Endothelial cell of umbilical vein (primary cell): Measurements from ENCODE around the gene AKAP13. TPM values are rescaled to one million over a fixed set of nuclear protein-coding genes. Genes with fewer than 3 reads are reported as not detected.

ENCODE experiments used
- BruUV-seq: library from RNA; stranded (reverse); fragments of 400-500 nt; replicated peaks from 2 replicates; lab custom pipeline; 2021; lab: Mats Ljungman, UMichigan
- CTCF ChIA-PET: fragments of 300-600, 350-600 bp; sonication (Branson Sonifier 250); formaldehyde crosslinking; loops from one replicate; lab custom pipeline; 2021; ENCODE audit warnings: antibody characterized with exemption, inconsistent platforms; lab: Charles Lee
- POLR2A ChIA-PET: fragments of 300-600, 350-600 bp; sonication (Branson Sonifier 250); formaldehyde crosslinking; loops from one replicate; lab custom pipeline; 2021; ENCODE audit warnings: antibody characterized with exemption, inconsistent platforms; lab: Charles Lee
- DNase-seq: peaks from one replicate; pipeline ENCODE4 v3.0.0-alpha.2; 2011; ENCODE audit warnings: low read depth, low spot score
- FAIRE-seq: peaks from 2 replicates; lab custom pipeline; 2011; peaks lifted over from hg19 to GRCh38; lab: Jason Lieb, UNC
- H2AFZ ChIP-seq: 2 replicates; pipeline ENCODE4 v1.6.0; 2012; ENCODE audit warnings: low read depth, low read length, control low read depth, inconsistent platforms
- H3K27ac ChIP-seq: 2 replicates; pipeline ENCODE4 v1.5.1; 2011; ENCODE audit warnings: low read depth, mild to moderate bottlenecking, control low read depth, low read length, moderate library complexity; ENCODE audit not compliant: insufficient read depth
- H3K27me3 ChIP-seq, 2 experiments: 2 replicates each; pipeline versions ENCODE4 v1.6.0 to v1.6.1; 2011; ENCODE audit warnings: low read length in 2 of 2, mixed read lengths in 1 of 2; ENCODE audit not compliant: control insufficient read depth in 2 of 2, insufficient read depth in 2 of 2
- H3K36me3 ChIP-seq, 2 experiments: 2 replicates in 1 of 2; 3 replicates in 1 of 2; pipeline ENCODE4 v1.5.1; 2011; ENCODE audit warnings: low read length in 2 of 2, mild to moderate bottlenecking in 1 of 2, moderate library complexity in 1 of 2; ENCODE audit not compliant: control insufficient read depth in 2 of 2, insufficient read depth in 2 of 2; ENCODE audit errors: extremely low read depth in 1 of 2
- H3K4me1 ChIP-seq: 3 replicates; pipeline ENCODE4 v1.5.1; 2011; ENCODE audit warnings: mild to moderate bottlenecking, low read length; ENCODE audit not compliant: control insufficient read depth, insufficient read depth; ENCODE audit errors: extremely low read depth
- H3K4me2 ChIP-seq: 2 replicates; pipeline ENCODE4 v1.6.1; 2011; ENCODE audit warnings: low read length, control low read depth, mixed read lengths; ENCODE audit not compliant: insufficient read depth
- H3K4me3 ChIP-seq, 3 experiments: fragments of 200-600 bp in 1 of 3; sonication (generic), shearing (Covaris generic) in 1 of 3; replicated peaks in 1 of 3; 2 replicates each; pipeline ENCODE4 v1.5.1; 2011 to 2016; ENCODE audit warnings: control low read depth in 3 of 3, low read length in 3 of 3, mild to moderate bottlenecking in 2 of 3, inconsistent platforms in 1 of 3, low read depth in 1 of 3, moderate library complexity in 1 of 3; ENCODE audit not compliant: insufficient read depth in 1 of 3
- H3K79me2 ChIP-seq: 2 replicates; pipeline ENCODE4 v1.6.0; 2012; ENCODE audit warnings: low read length, inconsistent platforms; ENCODE audit not compliant: control insufficient read depth, insufficient read depth
- H3K9ac ChIP-seq: replicated peaks from 2 replicates; pipeline ENCODE3; 2011; ENCODE audit warnings: low read length, control low read depth; ENCODE audit not compliant: insufficient read depth; ENCODE audit errors: extremely low read depth
- H3K9me1 ChIP-seq: replicated peaks from 3 replicates; pipeline ENCODE4 v1.6.0; 2011; ENCODE audit warnings: mild to moderate bottlenecking, low read length; ENCODE audit not compliant: control insufficient read depth, insufficient read depth; ENCODE audit errors: extremely low read depth
- H3K9me3 ChIP-seq: replicated peaks from 2 replicates; pipeline ENCODE4 v1.5.1; 2012; ENCODE audit warnings: low read length, inconsistent platforms; ENCODE audit not compliant: control insufficient read depth, insufficient read depth
- H4K20me1 ChIP-seq: replicated peaks from 2 replicates; pipeline ENCODE3; 2011; ENCODE audit warnings: mild to moderate bottlenecking, low read length; ENCODE audit not compliant: control insufficient read depth, insufficient read depth; ENCODE audit errors: extremely low read depth
- EZH2 ChIP-seq: IDR thresholded peaks from 2 replicates; pipeline ENCODE4 v1.6.1; 2012; ENCODE audit warnings: borderline replicate concordance, low read depth, mild to moderate bottlenecking, moderate library complexity, low read length, inconsistent platforms; ENCODE audit not compliant: severe bottlenecking
- FOS ChIP-seq: IDR thresholded peaks from 2 replicates; pipeline ENCODE4 v1.6.1; 2011; ENCODE audit warnings: mild to moderate bottlenecking, low read length, moderate library complexity, borderline replicate concordance; ENCODE audit not compliant: insufficient read depth
- GATA2 ChIP-seq: IDR thresholded peaks from 2 replicates; pipeline ENCODE4 v1.7.0; 2011; ENCODE audit warnings: low read depth, mild to moderate bottlenecking, moderate library complexity, mixed read lengths, low read length; ENCODE audit not compliant: insufficient read length, insufficient read depth
- JUN ChIP-seq: IDR thresholded peaks from 2 replicates; pipeline ENCODE4 v1.6.1; 2011; ENCODE audit warnings: borderline replicate concordance, low read depth; ENCODE audit not compliant: insufficient read length, insufficient read depth
- MYC ChIP-seq: IDR thresholded peaks from one replicate; pipeline ENCODE4 v1.6.1; 2011; ENCODE audit warnings: mild to moderate bottlenecking, low read depth, low read length
- POLR2A ChIP-seq: IDR thresholded peaks from 2 replicates; pipeline ENCODE4 v1.6.1; 2012; ENCODE audit warnings: low read depth, mild to moderate bottlenecking, control low read depth, low read length
- POLR2AphosphoS5 ChIP-seq: IDR thresholded peaks from 2 replicates; pipeline ENCODE4 v1.6.1; 2012; ENCODE audit warnings: low read depth, mild to moderate bottlenecking, control low read depth, low read length, moderate library complexity; ENCODE audit not compliant: insufficient read depth
- dilution Hi-C: fragments of 300-500 bp; cut with MboI; formaldehyde crosslinking; loops from one replicate; pipeline ENCODE4 v1.15.0; 2019; ENCODE audit warnings: low sequenced_read_pairs; ENCODE audit not compliant: extremely low pct_ligation_motif_present
- intact Hi-C: fragments of 100-400 bp; cut with micrococcal nuclease; formaldehyde crosslinking; loops from one replicate; pipeline ENCODE4 v1.10.0; 2022
- polyA plus RNA-seq, 4 experiments: library from polyadenylated mRNA; depleted of rRNA in 3 of 4; stranded (reverse) in 3 of 4; unstranded in 1 of 4; fragments of >200 nt; gene quantifications; 2 replicates each; pipeline versions ENCODE4 v1.2.1 to v1.2.3, GENCODE V29; 2011 to 2012; ENCODE audit warnings: missing spikeins in 1 of 4
- total RNA-seq: library from RNA; stranded (reverse); gene quantifications from 2 replicates; pipeline ENCODE4 v1.2.3, GENCODE V29; 2021
- TF ChIP-seq, protein P1 (sequence below), 2 donors: IDR thresholded peaks; 1 replicate in 1 of 2; 2 replicates in 1 of 2; pipeline ENCODE4 v1.5.1; 2011; ENCODE audit warnings: low read length in 2 of 2, mild to moderate bottlenecking in 2 of 2, moderate library complexity in 2 of 2, control low read depth in 1 of 2, inconsistent platforms in 1 of 2, low read depth in 1 of 2; ENCODE audit not compliant: insufficient read depth in 1 of 2; ENCODE audit errors: extremely low read depth in 1 of 2
- TF ChIP-seq, protein P2 (sequence below): IDR thresholded peaks from 2 replicates; pipeline ENCODE4 v1.6.1; 2011; ENCODE audit not compliant: insufficient read depth, insufficient read length

The AKAP13 gene
- total and polyA plus RNA-seq, 2 donors (not counting 3 experiments of a cell fraction or from before 2014, with no cell fraction given) = 22.8 to 87.8 TPM

DNA sequence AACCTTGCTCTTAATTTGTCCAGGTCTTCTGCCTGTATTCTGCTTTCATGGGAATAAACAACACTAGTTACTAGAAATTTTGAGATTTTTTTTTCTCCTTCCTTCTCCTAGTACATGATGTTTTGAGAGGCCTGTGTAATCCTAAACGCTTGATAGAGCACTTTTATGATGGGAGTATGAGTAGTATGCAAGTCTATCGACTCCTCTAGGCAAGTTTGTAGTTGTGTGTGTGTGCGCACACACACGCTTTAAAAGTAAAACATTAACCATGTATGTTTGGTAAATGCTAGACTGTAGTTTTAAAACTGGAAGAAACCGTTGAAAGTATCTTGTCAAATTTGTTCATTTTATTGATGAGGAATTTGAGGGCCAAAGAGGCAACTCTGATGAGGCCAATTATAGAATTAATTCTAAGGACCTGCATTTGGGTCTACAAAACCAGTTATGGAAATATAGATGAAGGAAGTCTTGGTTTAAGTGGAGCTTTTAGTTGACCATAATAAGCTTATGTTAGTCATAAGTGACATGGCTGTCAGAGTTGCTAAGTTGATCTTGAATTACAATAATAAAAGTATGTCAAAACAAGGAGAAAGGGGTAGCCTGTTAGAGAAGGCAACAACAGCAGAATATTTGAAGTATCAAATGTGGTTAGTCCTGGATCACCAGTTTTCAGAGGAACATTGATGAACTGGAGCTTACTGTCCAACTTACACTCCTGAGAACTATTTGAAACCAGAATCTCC is 47.1 kb downstream of the AKAP13 start:
- no peak for TF ChIP-seq JUN
- no peak for TF ChIP-seq GATA2
- no peak for TF ChIP-seq POLR2A
- Histone ChIP-seq H3K79me2 (peaks cover 68% of the 10 kb centered on the region), H3K9me1 (no peaks in the 10 kb centered on the region), H3K27me3 (no peaks in the 10 kb centered on the region), H3K9me3 (no peaks in the 10 kb centered on the region), H3K9ac (no peak overlapping the region), H3K27ac (no peak overlapping the region), H3K36me3 (no peaks in the 10 kb centered on the region), H3K4me1 (no peaks in the 10 kb centered on the region), H4K20me1 (peaks cover 14% of the 10 kb centered on the region), H3K4me3 (no peak overlapping the region), H2AFZ (no peak overlapping the region), H3K4me2 (no peak overlapping the region)
- intact Hi-C loops (no loop called here), dilution Hi-C loops (no loop called here)
- BruUV-seq = no TSS peak
- FAIRE-seq (no peak), DNase-seq (no peak)
- ChIA-PET POLR2A (no interaction called here), CTCF (no interaction called here)

DNA sequence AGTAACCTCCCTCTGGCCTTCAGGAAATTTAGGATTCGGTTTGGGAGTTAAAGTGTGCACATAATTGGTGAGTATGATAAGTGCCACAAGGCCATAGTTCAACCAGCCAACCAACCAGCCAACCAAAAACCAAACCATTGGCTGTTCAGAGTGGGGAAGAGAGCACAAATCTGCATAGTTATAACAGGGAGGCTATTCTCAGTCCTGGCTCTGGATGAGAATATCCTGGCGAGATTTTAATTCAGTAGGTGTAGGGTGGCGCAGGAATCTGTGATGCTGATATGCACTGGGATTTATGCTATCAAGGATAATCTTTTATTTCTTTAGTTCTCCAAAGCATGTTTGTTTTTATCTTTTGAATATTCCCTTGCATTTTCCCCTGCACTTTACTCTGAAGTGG is 49.1 kb downstream of the AKAP13 start:
- BruUV-seq = no TSS peak
- H3K79me2 ChIP-seq = peaks cover 49% of the 10 kb centered on the region

More for the DNA sequence above, 49.1 kb downstream of the AKAP13 start:
- no peaks in the 10 kb centered on the region for H3K9me3 ChIP-seq
- POLR2A ChIA-PET = no interaction called here
- no peaks in the 10 kb centered on the region for H3K4me1 ChIP-seq
- H3K27ac ChIP-seq = no peak overlapping the region
- H3K9ac ChIP-seq = no peak overlapping the region
- H3K27me3 ChIP-seq = no peaks in the 10 kb centered on the region
- H3K4me3 ChIP-seq = no peak overlapping the region
- DNase-seq (no peak), FAIRE-seq (no peak)
- dilution Hi-C loops (no loop called here), intact Hi-C loops (no loop called here)
- no peak overlapping the region for H2AFZ ChIP-seq
- no peaks in the 10 kb centered on the region for H3K9me1 ChIP-seq
- H4K20me1 ChIP-seq = peaks cover 6% of the 10 kb centered on the region
- no peak overlapping the region for H3K4me2 ChIP-seq
- no peaks in the 10 kb centered on the region for H3K36me3 ChIP-seq
- CTCF ChIA-PET = no interaction called here
- TF ChIP-seq MYC (no peak), POLR2A (no peak), EZH2 (no peak), FOS (no peak), JUN (no peak), POLR2AphosphoS5 (no peak), GATA2 (no peak)
- TF ChIP-seq, protein P1, sequence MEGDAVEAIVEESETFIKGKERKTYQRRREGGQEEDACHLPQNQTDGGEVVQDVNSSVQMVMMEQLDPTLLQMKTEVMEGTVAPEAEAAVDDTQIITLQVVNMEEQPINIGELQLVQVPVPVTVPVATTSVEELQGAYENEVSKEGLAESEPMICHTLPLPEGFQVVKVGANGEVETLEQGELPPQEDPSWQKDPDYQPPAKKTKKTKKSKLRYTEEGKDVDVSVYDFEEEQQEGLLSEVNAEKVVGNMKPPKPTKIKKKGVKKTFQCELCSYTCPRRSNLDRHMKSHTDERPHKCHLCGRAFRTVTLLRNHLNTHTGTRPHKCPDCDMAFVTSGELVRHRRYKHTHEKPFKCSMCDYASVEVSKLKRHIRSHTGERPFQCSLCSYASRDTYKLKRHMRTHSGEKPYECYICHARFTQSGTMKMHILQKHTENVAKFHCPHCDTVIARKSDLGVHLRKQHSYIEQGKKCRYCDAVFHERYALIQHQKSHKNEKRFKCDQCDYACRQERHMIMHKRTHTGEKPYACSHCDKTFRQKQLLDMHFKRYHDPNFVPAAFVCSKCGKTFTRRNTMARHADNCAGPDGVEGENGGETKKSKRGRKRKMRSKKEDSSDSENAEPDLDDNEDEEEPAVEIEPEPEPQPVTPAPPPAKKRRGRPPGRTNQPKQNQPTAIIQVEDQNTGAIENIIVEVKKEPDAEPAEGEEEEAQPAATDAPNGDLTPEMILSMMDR (IDR thresholded peaks at IDR 0.05; ENCODE audit: extremely low read depth in 1 of 2, insufficient read depth in 1 of 2, low read depth in 1 of 2, low read length in 2 of 2) = no peak
- TF ChIP-seq, protein P2, sequence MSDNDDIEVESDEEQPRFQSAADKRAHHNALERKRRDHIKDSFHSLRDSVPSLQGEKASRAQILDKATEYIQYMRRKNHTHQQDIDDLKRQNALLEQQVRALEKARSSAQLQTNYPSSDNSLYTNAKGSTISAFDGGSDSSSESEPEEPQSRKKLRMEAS = no peak
